AG04450 (cell line): ENCODE measurements around the gene METRN. TPM values are rescaled to one million over a fixed set of nuclear protein-coding genes. Genes with fewer than 3 reads are reported as not detected.

ENCODE experiments used
- CTCF ChIA-PET: fragments of 300-600, 350-600 bp; formaldehyde crosslinking; extraction: SDS; loops from one replicate; lab custom pipeline; 2022; ENCODE audit warnings: antibody characterized with exemption, inconsistent platforms; lab: Charles Lee
- POLR2A ChIA-PET: fragments of 350-600 bp; formaldehyde crosslinking; extraction: SDS; loops from one replicate; lab custom pipeline; 2021; ENCODE audit warnings: antibody characterized with exemption, inconsistent platforms; lab: Yijun Ruan, JAX
- DNase-seq: peaks from one replicate; pipeline ENCODE4 v3.0.0-alpha.2; 2011; ENCODE audit warnings: low read depth, low spot score
- H3K27ac ChIP-seq: one replicate; pipeline ENCODE4 v1.5.1; 2012; ENCODE audit warnings: low read depth, low read length, control low read depth
- H3K27me3 ChIP-seq: one replicate; pipeline ENCODE4 v1.6.0; 2012; ENCODE audit warnings: low read length; ENCODE audit not compliant: control insufficient read depth, insufficient read depth
- H3K4me3 ChIP-seq: 2 replicates; pipeline ENCODE4 v1.5.1; 2011; ENCODE audit warnings: mild to moderate bottlenecking, low read depth, low read length, control low read depth
- H3K9me3 ChIP-seq: 2 replicates; pipeline ENCODE4 v1.5.1; 2012; ENCODE audit warnings: low read length; ENCODE audit not compliant: control insufficient read depth, insufficient read depth
- polyA plus RNA-seq: library from polyadenylated mRNA; depleted of rRNA; stranded (reverse); fragments of >200 nt; gene quantifications from 2 replicates; pipeline ENCODE4 v1.2.3, GENCODE V29; 2011
- TF ChIP-seq, protein P1 (sequence below): IDR thresholded peaks from 2 replicates; pipeline ENCODE4 v1.5.1; 2011; ENCODE audit warnings: low read depth, low read length, control low read depth, inconsistent platforms

Gene METRN
- polyA plus RNA-seq, 1 experiment: 20.0 TPM

GRCh38 chr16:672371-672770 lies 42.5 kb upstream of the METRN start:
- CTCF ChIA-PET: no interaction called here
- TF ChIP-seq, protein P1, sequence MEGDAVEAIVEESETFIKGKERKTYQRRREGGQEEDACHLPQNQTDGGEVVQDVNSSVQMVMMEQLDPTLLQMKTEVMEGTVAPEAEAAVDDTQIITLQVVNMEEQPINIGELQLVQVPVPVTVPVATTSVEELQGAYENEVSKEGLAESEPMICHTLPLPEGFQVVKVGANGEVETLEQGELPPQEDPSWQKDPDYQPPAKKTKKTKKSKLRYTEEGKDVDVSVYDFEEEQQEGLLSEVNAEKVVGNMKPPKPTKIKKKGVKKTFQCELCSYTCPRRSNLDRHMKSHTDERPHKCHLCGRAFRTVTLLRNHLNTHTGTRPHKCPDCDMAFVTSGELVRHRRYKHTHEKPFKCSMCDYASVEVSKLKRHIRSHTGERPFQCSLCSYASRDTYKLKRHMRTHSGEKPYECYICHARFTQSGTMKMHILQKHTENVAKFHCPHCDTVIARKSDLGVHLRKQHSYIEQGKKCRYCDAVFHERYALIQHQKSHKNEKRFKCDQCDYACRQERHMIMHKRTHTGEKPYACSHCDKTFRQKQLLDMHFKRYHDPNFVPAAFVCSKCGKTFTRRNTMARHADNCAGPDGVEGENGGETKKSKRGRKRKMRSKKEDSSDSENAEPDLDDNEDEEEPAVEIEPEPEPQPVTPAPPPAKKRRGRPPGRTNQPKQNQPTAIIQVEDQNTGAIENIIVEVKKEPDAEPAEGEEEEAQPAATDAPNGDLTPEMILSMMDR: no peak
- H3K27ac ChIP-seq: no peak overlapping the region

DNA sequence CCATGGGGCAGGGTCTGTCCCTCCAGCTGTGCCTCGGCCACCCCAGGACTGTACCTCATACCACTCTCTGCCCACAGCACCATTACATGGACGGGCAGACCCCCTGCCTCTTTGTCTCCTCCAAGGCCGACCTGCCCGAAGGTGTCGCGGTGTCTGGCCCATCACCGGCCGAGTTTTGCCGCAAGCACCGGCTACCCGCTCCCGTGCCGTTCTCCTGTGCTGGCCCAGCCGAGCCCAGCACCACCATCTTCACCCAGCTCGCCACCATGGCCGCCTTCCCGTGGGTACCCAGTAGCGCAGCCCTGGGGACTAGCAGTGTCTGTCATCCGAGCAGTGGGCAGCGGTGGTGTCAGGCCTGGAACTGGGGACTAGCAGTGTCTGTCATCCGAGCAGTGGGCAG lies 42.1 kb upstream of the METRN start:
- TF ChIP-seq, protein P1: no peak
- no peak for DNase-seq
- Histone ChIP-seq H3K9me3 (no peaks in the 10 kb centered on the region; the same call in 1 of the 2 replicates), H3K27ac (no peak overlapping the region), H3K27me3 (no peaks in the 10 kb centered on the region), H3K4me3 (no peak overlapping the region)
- POLR2A ChIA-PET: no interaction called here
- CTCF ChIA-PET: no interaction called here

More at GRCh38 chr16:672371-672770, 42.5 kb upstream of the METRN start:
- POLR2A ChIA-PET: no interaction called here
- no peaks in the 10 kb centered on the region; the same call in 1 of the 2 replicates for H3K9me3 ChIP-seq
- no peak for DNase-seq
- no peak overlapping the region for H3K4me3 ChIP-seq
- no peaks in the 10 kb centered on the region for H3K27me3 ChIP-seq

DNA sequence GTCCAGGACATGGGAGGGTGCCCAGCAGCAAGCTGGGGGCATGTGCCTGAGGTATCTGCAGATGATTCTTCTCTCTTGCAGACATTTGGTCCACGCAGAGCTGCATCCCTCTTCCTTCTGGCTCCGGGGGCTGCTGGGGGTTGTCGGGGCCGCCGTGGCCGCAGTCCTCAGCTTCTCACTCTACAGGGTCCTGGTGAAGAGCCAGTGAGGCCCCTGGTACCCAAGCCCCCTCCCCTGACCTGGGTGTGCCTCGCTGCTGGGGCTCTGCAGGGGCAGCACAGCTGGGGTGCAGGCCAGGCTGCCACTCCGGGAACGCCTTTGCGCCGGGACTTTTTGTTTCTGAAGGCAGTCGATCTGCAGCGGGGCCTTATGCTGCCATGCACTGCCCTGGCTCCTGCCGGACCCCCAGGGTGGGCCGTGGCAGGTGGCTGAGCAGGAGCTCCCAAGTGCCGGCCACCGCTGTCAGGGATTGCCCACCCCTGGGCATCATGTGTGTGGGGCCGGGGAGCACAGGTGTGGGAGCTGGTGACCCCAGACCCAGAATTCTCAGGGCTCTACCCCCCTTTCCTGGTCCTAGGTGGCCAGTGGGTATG lies 41.4 kb upstream of the METRN start:
- H3K9me3 ChIP-seq: no peaks in the 10 kb centered on the region; the same call in 1 of the 2 replicates
- POLR2A ChIA-PET: no interaction called here
- CTCF ChIA-PET: no interaction called here

GRCh38 chr16:674214-674881 lies 40.6 kb upstream of the METRN start:
- TF ChIP-seq, protein P1: no peak
- no peak overlapping the region for H3K4me3 ChIP-seq
- no peak for DNase-seq
- no peak overlapping the region for H3K27ac ChIP-seq
- POLR2A ChIA-PET: no interaction called here
- CTCF ChIA-PET: no interaction called here
- no peaks in the 10 kb centered on the region; the same call in 1 of the 2 replicates for H3K9me3 ChIP-seq
- H3K27me3 ChIP-seq: no peaks in the 10 kb centered on the region

More for the DNA sequence above, 41.4 kb upstream of the METRN start:
- H3K4me3 ChIP-seq: no peak overlapping the region
- TF ChIP-seq, protein P1: no peak
- H3K27ac ChIP-seq: no peak overlapping the region
- H3K27me3 ChIP-seq: no peaks in the 10 kb centered on the region
- DNase-seq: no peak
